Astrocyte of the spinal cord (primary cell): ENCODE data around the gene NCMAP.

Experiments
- DNase-seq: peaks from one replicate; pipeline ENCODE4 v3.0.0; 2011; ENCODE audit warnings: low read depth, low spot score
- H3K4me3 ChIP-seq: 2 replicates; pipeline ENCODE4 v1.5.1; 2011; ENCODE audit warnings: low read depth, mild to moderate bottlenecking, low read length, moderate library complexity
- CTCF ChIP-seq: IDR thresholded peaks from 2 replicates; pipeline ENCODE4 v1.5.1; 2012; ENCODE audit warnings: low read depth, mild to moderate bottlenecking, low read length, inconsistent platforms
- in situ Hi-C: cut with HindIII; loops from 2 replicates; pipeline ENCODE4 v1.10.0; 2017; ENCODE audit warnings: low sequenced_read_pairs

NCMAP gene

DNA sequence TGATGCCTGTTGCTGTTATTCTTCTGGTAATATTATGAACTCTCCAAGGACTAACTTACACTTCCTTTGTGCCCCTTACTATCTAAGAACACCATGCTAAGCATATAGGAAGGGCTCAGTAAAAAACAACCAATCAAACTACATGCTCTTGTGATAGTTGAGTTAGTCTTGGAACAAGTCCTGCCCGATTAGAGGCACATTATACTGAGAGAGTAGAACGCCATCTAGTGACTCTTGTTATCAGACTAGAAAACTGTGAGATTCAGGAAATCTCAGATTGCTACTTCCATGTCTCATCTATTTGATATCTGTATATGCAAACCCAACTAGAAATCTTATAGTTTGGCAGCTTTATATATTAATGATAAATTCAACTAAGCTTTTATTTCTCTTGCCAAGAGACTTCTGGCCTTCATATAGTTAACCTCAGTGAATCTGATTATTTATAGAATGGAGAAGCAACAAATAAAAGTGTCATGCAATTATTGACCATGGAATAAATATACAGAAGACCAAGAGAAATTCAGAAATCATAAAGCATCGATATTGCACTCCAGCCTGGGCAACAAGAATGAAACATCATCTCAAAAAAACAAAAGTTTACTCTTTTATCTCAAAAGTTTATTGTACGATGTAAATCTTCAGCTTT lies 79.4 kb downstream of the NCMAP start:
- peak; percentile 79 for DNase-seq
- peak; percentile 67 for TF ChIP-seq CTCF
- no peak overlapping the region for H3K4me3 ChIP-seq
- in situ Hi-C loops = no loop called here

DNA sequence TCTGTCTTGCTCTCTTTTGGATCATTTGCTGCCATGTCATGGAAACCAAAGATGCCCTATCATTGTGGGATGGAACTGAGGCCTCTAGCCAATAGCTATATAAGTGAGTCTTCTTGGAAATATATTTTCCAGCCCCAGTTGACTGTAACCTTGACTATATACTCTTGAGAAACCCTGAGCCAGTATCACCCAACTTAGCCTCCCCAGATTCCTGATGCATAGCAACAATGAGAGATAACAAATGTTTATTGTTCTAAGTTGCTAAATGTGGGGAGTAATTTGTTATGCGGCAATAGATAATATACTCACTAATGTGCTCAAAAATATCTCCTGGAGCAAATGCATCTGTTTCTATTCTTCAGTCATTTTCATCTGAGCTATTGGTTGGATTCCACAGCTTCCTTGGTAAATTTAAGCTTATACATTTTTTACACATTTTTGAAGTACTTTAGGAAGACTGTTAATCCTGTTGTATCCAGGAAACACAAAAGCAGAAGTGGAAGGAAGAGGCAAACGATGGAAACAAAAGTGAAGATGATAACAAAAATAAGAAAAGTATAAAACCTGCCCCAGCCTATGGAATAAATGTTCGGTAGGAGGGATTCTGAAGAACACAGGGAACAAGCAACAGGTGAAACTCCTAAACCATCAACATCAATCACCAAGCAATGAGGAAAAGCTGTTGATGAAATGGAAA lies 80.9 kb downstream of the NCMAP start:
- in situ Hi-C loops = no loop called here

GRCh38 chr1:24639094-24639493 lies 83.2 kb downstream of the NCMAP start:
- no peak for DNase-seq
- no peak overlapping the region for H3K4me3 ChIP-seq
- in situ Hi-C loops = no loop called here
- TF ChIP-seq CTCF = no peak

More for the DNA sequence above, 80.9 kb downstream of the NCMAP start:
- TF ChIP-seq CTCF = no peak
- no peak overlapping the region for H3K4me3 ChIP-seq
- DNase-seq = no peak

DNA sequence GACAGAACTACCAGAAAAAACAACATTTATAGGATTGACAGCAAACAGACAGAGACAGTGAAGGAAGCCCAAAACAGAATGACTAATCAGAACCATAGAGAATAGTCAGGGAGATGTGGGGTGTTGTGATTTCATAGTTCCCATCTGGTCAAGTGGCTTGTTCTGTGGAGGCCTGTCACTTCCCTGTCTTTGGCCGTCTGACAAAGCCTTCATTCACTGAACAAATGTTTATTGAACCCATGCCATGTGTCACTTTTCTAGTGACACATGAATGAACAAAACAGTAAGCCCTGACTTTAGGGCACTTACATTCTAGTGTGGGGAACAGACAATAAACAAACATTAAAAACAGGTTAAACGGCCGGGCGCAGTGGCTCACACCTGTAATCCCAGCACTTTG lies 84.0 kb downstream of the NCMAP start:
- in situ Hi-C loops = no loop called here
- DNase-seq = no peak
- no peak for TF ChIP-seq CTCF
- no peak overlapping the region for H3K4me3 ChIP-seq

DNA sequence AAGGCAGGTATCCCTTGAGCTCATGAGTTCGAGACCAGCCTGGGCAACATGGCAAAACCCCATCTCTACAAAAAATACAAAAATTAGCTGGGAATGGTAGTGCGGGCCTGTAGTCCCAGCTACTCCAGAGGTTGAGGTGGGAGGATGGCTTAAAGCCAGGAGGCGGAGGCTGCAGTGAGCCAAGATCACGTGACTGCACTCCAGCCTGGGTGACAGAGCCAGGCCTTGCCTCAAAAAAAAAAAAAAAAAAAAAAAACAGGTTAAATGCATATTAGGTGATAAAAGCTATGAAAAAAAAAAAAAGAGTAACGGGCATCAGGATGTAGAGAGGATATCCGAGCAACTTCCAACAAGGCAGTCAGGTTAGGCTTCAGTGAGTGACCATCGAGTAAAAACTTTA lies 84.4 kb downstream of the NCMAP start:
- TF ChIP-seq CTCF = no peak
- H3K4me3 ChIP-seq = no peak overlapping the region
- no peak for DNase-seq
- in situ Hi-C loops = no loop called here

GRCh38 chr1:24641646-24642151 lies 85.8 kb downstream of the NCMAP start:
- in situ Hi-C loops = no loop called here
- peak overlapping the region; percentile 73 for H3K4me3 ChIP-seq
- no peak for TF ChIP-seq CTCF
- peak; percentile 7 for DNase-seq
